HG03135 (cell line): ENCODE measurements around the gene CDAN1.

Experiments
- ATAC-seq: cut with Tn5 transposase; IDR thresholded peaks from one replicate; pipeline ENCODE4 v1.9.1; 2021; ENCODE audit warnings: mild to moderate bottlenecking, moderate library complexity; ENCODE audit not compliant: unreplicated experiment

The CDAN1 gene

GRCh38 chr15:42735382-42736165 is 1.4 kb downstream of the CDAN1 start:
- ATAC-seq, result no peak

- no peak for ATAC-seq
Measured at GRCh38 chr15:42734076-42734672, 2.8 kb downstream of the CDAN1 start.

GRCh38 chr15:42733027-42733426 is 3.9 kb downstream of the CDAN1 start:
- ATAC-seq, result no peak

- no peak for ATAC-seq
Measured at GRCh38 chr15:42732095-42732827, 4.7 kb downstream of the CDAN1 start.

DNA sequence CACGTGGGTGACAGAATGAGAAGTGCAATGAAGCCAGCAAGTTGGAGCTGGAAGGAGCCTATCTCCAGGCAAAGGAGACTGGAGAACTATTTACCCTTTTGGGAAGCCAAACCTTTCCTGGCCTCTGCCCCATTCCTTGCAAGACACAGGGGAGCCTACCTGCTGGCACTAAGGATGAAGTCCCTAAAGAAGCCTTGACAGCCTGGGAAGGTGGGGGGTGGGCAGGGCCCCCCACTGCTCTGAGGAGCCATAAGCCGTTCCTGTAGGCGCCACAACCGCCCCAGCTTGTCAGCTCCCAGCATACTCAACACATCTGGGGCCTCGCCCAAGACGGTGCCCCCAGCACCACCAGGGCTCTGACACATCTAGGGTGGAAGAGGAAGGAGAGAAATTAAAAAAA is 5.5 kb downstream of the CDAN1 start:
- no peak for ATAC-seq

DNA sequence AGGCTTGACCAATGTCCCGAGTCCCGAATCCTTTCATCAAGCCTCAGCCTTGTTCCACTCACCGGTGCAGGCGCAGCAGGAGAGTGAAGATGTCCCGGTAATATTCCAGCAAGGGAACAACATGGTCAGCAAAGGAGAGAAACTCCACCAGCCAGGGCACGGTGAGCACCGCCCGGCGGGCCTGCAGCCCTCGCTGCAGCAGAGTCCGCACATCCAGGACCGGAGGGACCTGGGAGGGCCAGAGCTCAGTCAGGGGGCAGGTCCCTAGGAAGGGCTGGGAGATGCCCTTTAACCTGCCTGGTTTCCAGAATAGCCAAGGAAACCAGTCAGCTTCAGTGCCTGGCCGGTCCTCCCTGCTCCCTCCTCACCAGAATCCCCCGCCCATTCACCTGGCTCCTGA is 6.4 kb downstream of the CDAN1 start:
- ATAC-seq, result no peak

DNA sequence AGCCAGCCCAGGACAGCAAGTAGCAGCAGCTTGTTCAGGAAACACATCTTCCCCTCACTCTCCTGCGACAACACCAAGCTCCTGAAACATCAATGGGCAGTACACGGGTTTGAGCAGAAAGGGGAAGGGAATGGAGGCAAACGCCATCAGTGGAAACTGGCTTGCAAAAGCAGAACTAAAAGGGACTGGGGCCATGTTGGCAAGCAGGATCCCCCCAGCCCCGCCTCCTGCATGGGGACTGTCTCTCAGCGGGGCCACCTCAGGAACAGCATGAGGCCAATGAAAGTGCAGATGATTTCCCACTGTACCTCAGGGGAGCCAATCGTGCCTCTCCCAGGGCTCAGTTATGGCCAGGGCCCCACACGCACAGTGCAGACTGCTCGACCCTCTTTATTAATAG is 6.8 kb downstream of the CDAN1 start:
- ATAC-seq, result no peak

- ATAC-seq, result no peak
Measured at GRCh38 chr15:42729409-42729808, 7.5 kb downstream of the CDAN1 start.

- ATAC-seq, result no peak
Measured at GRCh38 chr15:42728972-42729371, 8.0 kb downstream of the CDAN1 start.

- no peak for ATAC-seq
Measured at GRCh38 chr15:42728560-42728959, 8.4 kb downstream of the CDAN1 start.

DNA sequence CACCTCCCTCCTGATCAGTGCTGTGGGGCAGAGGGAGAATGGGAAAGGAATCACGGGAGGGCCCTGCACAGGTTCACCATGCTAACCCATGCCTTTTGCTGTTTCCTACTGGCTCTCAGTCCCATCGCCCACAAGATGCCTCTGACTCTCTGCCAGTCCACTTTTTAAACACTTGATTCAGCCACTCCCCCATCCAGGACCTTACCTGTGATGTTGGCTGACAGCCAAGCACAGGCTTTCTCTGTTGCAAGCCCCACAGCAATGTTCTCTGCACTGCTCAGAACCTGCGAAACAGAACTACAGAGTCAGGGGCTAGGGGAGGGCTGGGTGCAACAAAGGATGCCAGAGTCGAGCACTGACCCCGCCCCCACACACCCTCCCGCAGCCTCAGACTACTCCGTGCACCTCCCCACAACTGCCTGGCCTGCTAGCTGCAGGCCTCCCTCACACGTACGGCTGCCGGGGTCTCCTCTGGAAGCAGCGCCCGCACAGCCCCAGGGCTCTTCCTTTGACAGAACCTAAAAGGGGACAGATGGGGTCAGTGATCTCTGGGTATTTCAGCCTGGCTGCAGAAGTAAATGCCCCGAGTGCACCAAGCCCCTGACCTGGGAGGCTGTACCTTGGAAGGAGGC is 9.1 kb downstream of the CDAN1 start:
- no peak for ATAC-seq

DNA sequence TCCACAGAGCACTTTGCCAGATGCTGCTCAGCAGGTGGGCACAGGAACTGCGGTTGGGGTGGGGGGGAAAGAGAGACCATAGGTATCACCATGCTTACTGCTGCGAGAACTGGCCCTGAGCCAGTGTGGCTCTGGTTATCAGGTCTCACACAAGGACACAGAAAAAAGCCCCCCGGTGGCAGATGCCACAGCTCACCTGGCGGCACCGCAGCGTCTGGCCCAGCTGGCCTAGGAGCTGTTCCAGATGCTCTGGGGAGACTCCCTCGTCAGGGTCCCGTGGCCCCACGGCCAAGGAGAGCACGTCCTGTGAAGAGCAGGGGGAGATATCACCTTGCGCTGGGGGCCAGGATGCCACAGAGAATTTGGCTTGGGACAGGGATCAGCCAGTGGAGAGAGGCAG is 10.8 kb downstream of the CDAN1 start:
- ATAC-seq, result no peak

GRCh38 chr15:42725331-42725903 is 11.5 kb downstream of the CDAN1 start:
- no peak for ATAC-seq

- ATAC-seq, result no peak
Measured at GRCh38 chr15:42724276-42724675, 12.7 kb downstream of the CDAN1 start.

DNA sequence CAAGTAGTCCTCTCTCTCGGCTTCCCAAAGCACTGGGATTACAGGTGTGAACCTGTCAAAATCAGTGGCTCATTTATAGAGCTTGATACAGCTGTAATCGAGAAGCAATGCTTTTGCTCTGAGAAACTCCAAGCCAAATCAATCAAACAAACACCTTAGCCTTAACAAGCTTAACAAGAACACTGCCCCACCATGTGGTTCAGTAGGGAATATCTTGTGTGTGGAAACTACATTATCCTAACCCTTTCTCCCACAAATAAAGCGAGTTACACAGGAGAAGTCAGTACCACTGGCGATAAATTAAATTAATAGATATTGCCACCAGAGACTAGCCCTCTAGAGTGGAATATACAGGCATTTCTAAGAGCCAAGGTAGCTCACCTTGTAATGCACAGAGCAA is 13.9 kb downstream of the CDAN1 start:
- no peak for ATAC-seq

GRCh38 chr15:42721916-42722315 is 15.0 kb downstream of the CDAN1 start:
- ATAC-seq, result no peak

- ATAC-seq, result no peak
Measured at GRCh38 chr15:42721016-42721415, 15.9 kb downstream of the CDAN1 start.

DNA sequence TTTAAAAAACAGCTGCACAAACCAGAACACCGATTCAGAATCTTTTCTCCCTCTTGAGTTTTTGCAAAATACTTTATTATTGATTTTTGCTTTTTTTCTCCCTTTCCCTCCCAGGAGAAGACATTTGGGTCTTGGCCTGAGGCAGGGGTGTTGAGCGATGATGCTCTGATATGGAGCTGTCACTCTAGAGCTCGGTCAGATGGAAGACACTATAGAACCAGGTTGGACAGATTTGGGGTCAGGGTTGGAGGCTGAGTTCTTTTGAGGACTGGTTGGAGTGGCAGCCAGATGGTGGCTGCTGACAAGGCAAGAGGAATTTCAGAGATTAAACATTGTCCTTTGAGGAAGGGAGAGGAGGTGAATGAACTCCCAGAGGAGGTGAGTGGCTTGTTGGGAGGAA is 16.9 kb downstream of the CDAN1 start:
- no peak for ATAC-seq

DNA sequence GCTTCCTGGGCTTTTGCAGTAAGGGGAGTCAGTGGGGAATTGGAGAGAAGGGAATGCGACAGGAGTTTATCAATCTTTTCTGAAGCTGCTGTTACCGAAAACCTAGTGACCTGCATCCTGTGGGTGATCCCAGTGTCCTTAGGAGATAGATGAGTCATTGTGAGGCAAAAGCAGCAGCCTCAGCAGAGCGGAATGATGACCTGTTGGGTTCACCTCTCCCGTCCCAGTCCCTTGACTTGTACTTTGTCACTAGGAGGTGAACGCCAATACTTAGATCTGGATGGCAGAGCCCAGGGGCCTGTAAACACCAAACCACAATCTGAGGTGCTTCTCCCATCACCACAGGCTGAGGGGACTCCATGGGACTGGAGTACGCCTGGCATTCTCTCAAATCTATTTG is 17.9 kb downstream of the CDAN1 start:
- no peak for ATAC-seq

DNA sequence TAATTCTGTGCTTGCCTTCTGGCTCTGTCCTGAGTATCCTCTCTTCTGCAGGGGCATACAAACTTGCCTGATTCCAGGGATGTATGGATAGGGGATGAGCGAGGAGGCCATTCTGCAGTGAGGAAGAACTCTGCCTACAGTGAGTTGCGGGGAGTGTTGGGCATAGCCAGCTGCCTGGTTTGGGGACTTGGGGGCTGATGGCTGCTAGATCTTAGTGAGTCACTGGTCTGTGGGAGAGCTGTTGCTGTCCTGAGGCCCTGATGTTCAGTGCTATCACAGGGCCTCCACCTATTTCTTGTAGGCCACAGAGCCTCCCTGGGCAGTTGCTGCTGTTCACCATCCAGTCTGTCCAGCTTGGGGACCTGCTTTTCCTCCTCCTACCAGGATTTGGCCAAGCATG is 20.3 kb downstream of the CDAN1 start:
- ATAC-seq, result no peak

DNA sequence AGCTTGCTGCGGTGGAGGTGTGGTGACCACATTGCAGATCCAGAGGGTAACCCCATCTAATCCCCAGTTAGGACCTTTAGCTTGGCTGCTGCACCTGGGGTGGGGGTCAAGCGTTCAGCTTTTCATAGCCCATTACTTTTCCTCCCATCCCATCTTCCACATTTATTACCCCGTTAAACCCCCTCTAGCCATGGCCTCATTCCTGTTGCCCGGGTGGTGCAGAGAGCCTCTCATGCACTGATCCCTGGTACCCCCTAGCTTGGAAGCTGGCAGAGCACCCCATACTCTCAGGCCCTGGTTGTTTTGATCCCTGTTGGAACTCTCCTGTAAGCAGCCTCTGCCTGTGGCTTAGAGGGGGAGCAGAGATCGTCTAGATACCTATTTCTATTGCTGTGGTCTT is 20.8 kb downstream of the CDAN1 start:
- ATAC-seq, result no peak
